AG09309 (cell line): Measurements from ENCODE around the gene TPH2.

Experiments used
- DNase-seq: peaks from one replicate; pipeline ENCODE4 v3.0.0-alpha.2; 2010; ENCODE audit warnings: low read depth
- H3K4me3 ChIP-seq: 2 replicates; pipeline ENCODE4 v1.5.1; 2011; ENCODE audit warnings: mild to moderate bottlenecking, low read depth, low read length, moderate library complexity; ENCODE audit not compliant: control insufficient read depth
- CTCF ChIP-seq: IDR thresholded peaks from 2 replicates; pipeline ENCODE4 v1.5.1; 2011; ENCODE audit warnings: mild to moderate bottlenecking, low read depth, low read length, inconsistent platforms; ENCODE audit not compliant: insufficient read depth, control insufficient read depth; ENCODE audit errors: missing control alignments

TPH2 gene

GRCh38 chr12:71935594-71935993 lies 3.1 kb upstream of the TPH2 start:
- TF ChIP-seq CTCF: no peak
- H3K4me3 ChIP-seq: no peak overlapping the region
- DNase-seq: no peak

GRCh38 chr12:71940068-71940467 lies 1.4 kb downstream of the TPH2 start:
- DNase-seq: no peak
- no peak for TF ChIP-seq CTCF

GRCh38 chr12:71941174-71941573 lies 2.5 kb downstream of the TPH2 start:
- TF ChIP-seq CTCF: no peak
- DNase-seq: no peak
- H3K4me3 ChIP-seq: no peak overlapping the region

More at GRCh38 chr12:71940068-71940467, 1.4 kb downstream of the TPH2 start:
- no peak overlapping the region for H3K4me3 ChIP-seq

- no peak for DNase-seq
- H3K4me3 ChIP-seq: no peak overlapping the region
- no peak for TF ChIP-seq CTCF
Observed at GRCh38 chr12:71942259-71942658, 3.6 kb downstream of the TPH2 start.

GRCh38 chr12:71942703-71943102 lies 4.1 kb downstream of the TPH2 start:
- H3K4me3 ChIP-seq: no peak overlapping the region
- DNase-seq: no peak
- TF ChIP-seq CTCF: no peak

GRCh38 chr12:71945121-71945520 lies 6.5 kb downstream of the TPH2 start:
- H3K4me3 ChIP-seq: no peak overlapping the region
- TF ChIP-seq CTCF: no peak
- DNase-seq: no peak

- TF ChIP-seq CTCF: no peak
- no peak overlapping the region for H3K4me3 ChIP-seq
- no peak for DNase-seq
Observed at GRCh38 chr12:71945883-71946282, 7.2 kb downstream of the TPH2 start.
